GM18519 (cell line): ENCODE measurements around the gene SKAP1.

Experiments
- ATAC-seq: cut with Tn5 transposase; IDR thresholded peaks from one replicate; pipeline ENCODE4 v1.9.1; 2021; ENCODE audit warnings: mild to moderate bottlenecking, moderate library complexity; ENCODE audit not compliant: unreplicated experiment, low FRiP score

Gene SKAP1

GRCh38 chr17:48181653-48182052, 248.4 kb downstream of the SKAP1 start:
- ATAC-seq: no peak

DNA sequence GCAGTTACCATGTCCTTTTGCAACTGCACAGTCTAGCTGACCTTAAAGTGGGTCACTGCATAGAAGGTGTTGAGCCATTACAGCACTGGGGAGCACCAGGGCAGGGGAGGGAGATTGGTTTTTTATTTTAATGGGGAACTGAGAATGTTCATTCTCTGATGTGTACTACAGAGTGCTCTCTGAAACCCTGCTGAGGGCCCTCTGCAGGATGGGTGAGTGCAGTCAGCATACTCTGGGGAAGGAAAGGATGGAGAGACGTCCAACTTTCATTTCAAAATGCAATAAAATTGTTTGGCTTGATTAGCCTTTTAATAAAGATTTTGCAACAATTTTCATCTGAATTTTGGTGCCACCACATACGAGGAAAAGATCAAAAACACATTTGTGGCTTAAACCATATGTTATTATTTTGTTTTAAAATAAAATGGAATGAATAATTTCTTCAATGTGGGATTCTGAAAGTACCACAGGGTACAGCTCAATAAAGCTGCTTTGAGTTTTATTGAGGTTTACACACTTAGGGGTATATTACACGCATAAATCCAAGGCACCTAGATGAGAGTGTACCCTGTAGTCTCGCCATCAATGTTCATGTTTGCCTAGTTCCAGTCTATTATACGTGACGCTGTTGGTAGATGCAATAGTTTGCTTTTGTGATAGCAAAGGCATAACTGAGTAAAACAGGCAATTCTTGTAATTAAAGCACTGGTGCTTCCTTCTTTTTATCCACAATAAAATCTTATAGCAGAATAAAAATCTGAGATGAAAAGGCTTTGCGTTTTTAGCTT, 249.0 kb downstream of the SKAP1 start:
- no peak for ATAC-seq

- no peak for ATAC-seq
Observed at GRCh38 chr17:48179071-48179945, 250.7 kb downstream of the SKAP1 start.

DNA sequence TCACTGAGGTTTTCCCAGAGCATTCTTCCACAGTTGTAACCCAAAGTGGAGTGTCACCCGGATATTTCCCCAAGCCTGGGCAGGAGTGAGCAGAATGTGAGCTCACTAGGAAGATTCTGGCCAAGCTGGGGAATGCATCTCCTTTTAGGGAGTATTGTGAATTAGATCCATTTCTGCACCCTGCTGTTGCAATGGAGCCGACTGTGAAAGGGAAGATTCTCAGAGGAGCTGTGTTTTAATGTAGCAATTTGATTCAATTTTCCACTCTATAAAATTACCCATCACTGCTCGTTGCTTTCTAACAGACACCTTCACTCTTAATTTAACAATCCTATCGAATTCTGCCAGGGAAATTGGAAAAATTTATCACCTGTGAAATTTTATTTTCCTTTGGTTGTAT, 251.7 kb downstream of the SKAP1 start:
- ATAC-seq: no peak

GRCh38 chr17:48177816-48178215, 252.2 kb downstream of the SKAP1 start:
- ATAC-seq: no peak

- no peak for ATAC-seq
Observed at GRCh38 chr17:48176471-48176855, 253.6 kb downstream of the SKAP1 start.

GRCh38 chr17:48175692-48176470, 254.1 kb downstream of the SKAP1 start:
- no peak for ATAC-seq

DNA sequence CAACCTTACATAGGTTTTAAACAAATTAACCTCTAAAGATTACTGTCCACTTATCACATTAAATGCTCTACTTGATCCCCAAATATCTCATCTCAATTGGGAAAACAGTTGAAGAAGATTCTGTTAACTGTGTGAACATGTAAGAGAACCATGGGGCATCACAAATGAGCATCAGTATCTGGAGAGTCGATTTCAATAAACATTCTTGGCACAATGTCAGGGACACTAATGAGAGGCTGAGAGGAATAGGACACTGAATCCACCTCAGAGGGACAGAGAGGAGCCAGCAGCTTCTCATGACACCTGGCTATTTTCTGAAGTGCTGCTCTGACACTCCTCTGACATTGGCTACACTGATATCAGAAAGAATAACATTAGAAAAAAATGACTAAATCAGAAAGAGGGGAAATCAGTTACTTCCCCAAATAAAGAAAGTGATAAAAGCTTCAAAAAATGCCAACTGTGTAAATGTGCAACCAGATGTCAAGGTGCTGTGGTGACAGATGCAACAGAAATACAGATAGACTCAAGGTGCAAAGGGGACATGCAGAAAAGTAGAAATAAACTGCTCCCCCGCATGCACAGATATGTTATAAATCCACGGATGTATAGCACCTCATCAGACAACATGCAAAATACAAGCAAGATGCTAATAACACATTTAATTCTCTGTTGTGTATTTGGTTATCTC, 255.0 kb downstream of the SKAP1 start:
- no peak for ATAC-seq

- ATAC-seq: no peak
Observed at GRCh38 chr17:48173191-48173984, 256.6 kb downstream of the SKAP1 start.

DNA sequence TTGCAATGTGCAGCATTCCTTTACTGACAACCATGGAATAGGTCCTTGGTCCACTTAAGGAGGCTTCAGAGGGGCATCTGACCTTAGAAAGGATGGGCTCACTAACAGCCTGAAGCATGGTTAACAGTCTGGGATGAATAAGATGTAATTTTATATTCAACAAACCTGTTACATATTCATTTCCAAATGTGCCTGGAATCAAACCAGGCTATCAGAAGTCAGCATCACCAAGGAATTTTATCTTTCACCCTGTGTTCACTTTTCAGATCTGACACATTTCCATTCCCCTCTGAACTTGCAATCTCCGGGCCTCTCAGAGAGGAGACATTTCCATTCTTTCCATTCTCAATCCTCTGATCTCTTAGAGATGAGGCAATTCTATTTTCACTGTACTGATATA, 260.1 kb downstream of the SKAP1 start:
- ATAC-seq: no peak

GRCh38 chr17:48163809-48164208, 266.2 kb downstream of the SKAP1 start:
- ATAC-seq: no peak

- no peak for ATAC-seq
Observed at GRCh38 chr17:48162946-48163506, 267.0 kb downstream of the SKAP1 start.

GRCh38 chr17:48162306-48162934, 267.6 kb downstream of the SKAP1 start:
- no peak for ATAC-seq

GRCh38 chr17:48161127-48161905, 268.7 kb downstream of the SKAP1 start:
- no peak for ATAC-seq

- no peak for ATAC-seq
Observed at GRCh38 chr17:48160177-48161081, 269.6 kb downstream of the SKAP1 start.

GRCh38 chr17:48159232-48159631, 270.8 kb downstream of the SKAP1 start:
- ATAC-seq: no peak
